GM19468 (cell line): Measurements from ENCODE around the gene OR5H14.
"Not testable (repeated sequence)": the region's sequence is repeated elsewhere in the genome, so short reads cannot be mapped to it uniquely, and the experiment has no call there.

ENCODE experiments used
- ATAC-seq: cut with Tn5 transposase; IDR thresholded peaks from one replicate; pipeline ENCODE4 v1.9.1; 2021; ENCODE audit warnings: mild to moderate bottlenecking, moderate library complexity, moderate number of reproducible peaks; ENCODE audit not compliant: unreplicated experiment; ENCODE audit errors: extremely low read depth

The OR5H14 gene

GRCh38 chr3:98190911-98191310 is 43.6 kb downstream of the OR5H14 start:
- ATAC-seq, result not testable (repeated sequence)

GRCh38 chr3:98196293-98196692 is 49.0 kb downstream of the OR5H14 start:
- ATAC-seq, result not testable (repeated sequence)

GRCh38 chr3:98199020-98199419 is 51.7 kb downstream of the OR5H14 start:
- no peak for ATAC-seq
